Caco-2 (cell line): Measurements from ENCODE around the gene HIVEP3. TPM values are rescaled to one million over a fixed set of nuclear protein-coding genes. Genes with fewer than 3 reads are reported as not detected.

Experiments
- BruUV-seq: library from RNA; stranded (reverse); fragments of 400-500 nt; replicated peaks from 2 replicates; lab custom pipeline; 2021; lab: Mats Ljungman, UMichigan
- CTCF ChIA-PET: fragments of 300-600 bp; sonication (Branson Sonifier 250); formaldehyde crosslinking; loops from one replicate; lab custom pipeline; 2022; ENCODE audit warnings: antibody characterized with exemption; lab: Charles Lee
- POLR2A ChIA-PET: fragments of 300-600 bp; sonication (Branson Sonifier 250); formaldehyde crosslinking; loops from one replicate; lab custom pipeline; 2022; ENCODE audit warnings: antibody characterized with exemption; lab: Charles Lee
- DNase-seq, 2 experiments: peaks; one replicate each; pipeline versions ENCODE4 v3.0.0 to v3.0.0-alpha.2; 2020 to 2022
- H3K27me3 ChIP-seq: replicated peaks from 2 replicates; pipeline ENCODE4 v1.6.0; 2011; ENCODE audit warnings: low read length; ENCODE audit not compliant: control insufficient read depth, insufficient read depth
- H3K36me3 ChIP-seq: 2 replicates; pipeline ENCODE4 v1.5.1; 2011; ENCODE audit warnings: low read length; ENCODE audit not compliant: control insufficient read depth, insufficient read depth
- H3K4me1 ChIP-seq: fragments of 250-450 bp; sonication (Bioruptor Pico); 2 replicates; pipeline ENCODE4 v1.5.1; 2020; ENCODE audit warnings: mild to moderate bottlenecking
- H3K4me3 ChIP-seq: 2 replicates; pipeline ENCODE4 v1.5.1; 2011; ENCODE audit warnings: low read depth, mild to moderate bottlenecking, control low read depth, low read length
- H3K9me3 ChIP-seq: fragments of 250-450 bp; sonication (Bioruptor Pico); 2 replicates; pipeline ENCODE4 v1.5.1; 2020; ENCODE audit warnings: mild to moderate bottlenecking, moderate library complexity
- H3K27ac Mint-ChIP-seq: one replicate; pipeline ENCODE4 v1.8.0; 2022; ENCODE audit warnings: mixed read lengths; ENCODE audit not compliant: unreplicated experiment
- H3K27me3 Mint-ChIP-seq: one replicate; pipeline ENCODE4 v1.8.0; 2022; ENCODE audit warnings: mixed read lengths; ENCODE audit not compliant: insufficient read depth, unreplicated experiment
- H3K36me3 Mint-ChIP-seq: one replicate; pipeline ENCODE4 v1.8.0; 2022; ENCODE audit warnings: mild to moderate bottlenecking, mixed read lengths; ENCODE audit not compliant: insufficient read depth, unreplicated experiment
- H3K4me1 Mint-ChIP-seq: one replicate; pipeline ENCODE4 v1.8.0; 2022; ENCODE audit warnings: low read depth, mixed read lengths; ENCODE audit not compliant: unreplicated experiment
- H3K4me3 Mint-ChIP-seq: one replicate; pipeline ENCODE4 v1.8.0; 2022; ENCODE audit warnings: mild to moderate bottlenecking, moderate library complexity, mixed read lengths; ENCODE audit not compliant: unreplicated experiment
- H3K9me3 Mint-ChIP-seq: one replicate; pipeline ENCODE4 v1.8.0; 2022; ENCODE audit warnings: mixed read lengths; ENCODE audit not compliant: unreplicated experiment
- CTCF ChIP-seq, 2 experiments: fragments of 200-600 bp in 1 of 2; IDR thresholded peaks; 1 replicate in 1 of 2; 2 replicates in 1 of 2; pipeline versions ENCODE4 v1.5.1 to v1.8.0; 2011 to 2022; ENCODE audit warnings: antibody characterized with exemption in 1 of 2, control low read depth in 1 of 2, inconsistent platforms in 1 of 2, low read depth in 1 of 2, low read length in 1 of 2, mild to moderate bottlenecking in 1 of 2, moderate library complexity in 1 of 2; ENCODE audit not compliant: insufficient read depth in 1 of 2, severe bottlenecking in 1 of 2, unreplicated experiment in 1 of 2
- intact Hi-C: fragments of 100-400 bp; cut with micrococcal nuclease; formaldehyde crosslinking; loops from one replicate; pipeline ENCODE4 v1.10.0; 2022; ENCODE audit not compliant: unreplicated experiment
- total RNA-seq: library from RNA; stranded (reverse); gene quantifications from 2 replicates; pipeline ENCODE4 v1.2.3, GENCODE V29; 2022

The HIVEP3 gene
- total RNA-seq, 1 experiment from 2014 or later: 0.25 TPM

- BruUV-seq: no TSS peak
- Histone ChIP-seq H3K36me3 (no peaks in the 10 kb centered on the region), H3K4me1 (no peaks in the 10 kb centered on the region), H3K4me3 (no peak overlapping the region), H3K9me3 (no peaks in the 10 kb centered on the region), H3K27me3 (no peaks in the 10 kb centered on the region; the same call in 1 of the 2 replicates)
- no peak for TF ChIP-seq CTCF (IDR thresholded peaks at IDR 0.05; ENCODE audit: insufficient read depth in 1 of 2, low read depth in 1 of 2, low read length in 1 of 2, severe bottlenecking in 1 of 2, unreplicated experiment in 1 of 2)
- Mint-ChIP-seq H3K4me3 (no peak overlapping the region), H3K36me3 (no peaks in the 10 kb centered on the region), H3K4me1 (no peaks in the 10 kb centered on the region), H3K27me3 (peaks cover 2% of the 10 kb centered on the region), H3K9me3 (no peaks in the 10 kb centered on the region), H3K27ac (no peak overlapping the region)
- ChIA-PET POLR2A (no interaction called here), CTCF (no interaction called here)
- DNase-seq: no peak
- intact Hi-C loops: no loop called here
These were observed 52.4 kb downstream of the HIVEP3 start for GRCh38 chr1:41866285-41866684.

- ChIA-PET POLR2A (no interaction called here), CTCF (no interaction called here)
- Mint-ChIP-seq H3K27me3 (peaks cover 5% of the 10 kb centered on the region), H3K9me3 (no peaks in the 10 kb centered on the region), H3K36me3 (no peaks in the 10 kb centered on the region), H3K4me3 (no peak overlapping the region), H3K4me1 (no peaks in the 10 kb centered on the region), H3K27ac (no peak overlapping the region)
- intact Hi-C loops: no loop called here
- Histone ChIP-seq H3K36me3 (no peaks in the 10 kb centered on the region), H3K4me3 (no peak overlapping the region), H3K4me1 (no peaks in the 10 kb centered on the region), H3K27me3 (no peaks in the 10 kb centered on the region; the same call in 1 of the 2 replicates), H3K9me3 (no peaks in the 10 kb centered on the region)
- TF ChIP-seq CTCF (IDR thresholded peaks at IDR 0.05; ENCODE audit: insufficient read depth in 1 of 2, low read depth in 1 of 2, low read length in 1 of 2, severe bottlenecking in 1 of 2, unreplicated experiment in 1 of 2): no peak
- no peak for DNase-seq
- BruUV-seq: no TSS peak
These were observed 54.2 kb downstream of the HIVEP3 start for GRCh38 chr1:41864471-41865040.

GRCh38 chr1:41863718-41864117, 55.0 kb downstream of the HIVEP3 start:
- H3K4me1 Mint-ChIP-seq: no peaks in the 10 kb centered on the region
- Histone ChIP-seq H3K4me1 (no peaks in the 10 kb centered on the region), H3K27me3 (no peaks in the 10 kb centered on the region; the same call in 1 of the 2 replicates), H3K36me3 (no peaks in the 10 kb centered on the region), H3K4me3 (no peak overlapping the region), H3K9me3 (no peaks in the 10 kb centered on the region)
- TF ChIP-seq CTCF (IDR thresholded peaks at IDR 0.05; ENCODE audit: insufficient read depth in 1 of 2, low read depth in 1 of 2, low read length in 1 of 2, severe bottlenecking in 1 of 2, unreplicated experiment in 1 of 2): no peak
- DNase-seq: no peak
- intact Hi-C loops: no loop called here
- H3K27me3 Mint-ChIP-seq: peaks cover 5% of the 10 kb centered on the region
- no peaks in the 10 kb centered on the region for H3K36me3 Mint-ChIP-seq
- CTCF ChIA-PET: no interaction called here
- POLR2A ChIA-PET: no interaction called here
- H3K9me3 Mint-ChIP-seq: no peaks in the 10 kb centered on the region
- H3K27ac Mint-ChIP-seq: no peak overlapping the region
- no peak overlapping the region for H3K4me3 Mint-ChIP-seq
- BruUV-seq: no TSS peak
